ENCODE results near the gene DNER.

The DNER gene

GRCh38 chr2:229429589-229429988 is 284.8 kb downstream of the DNER start:
- no peak for DNase-seq

- DNase-seq: no peak
Measured at GRCh38 chr2:229426464-229426863, 287.9 kb downstream of the DNER start.

- no peak for DNase-seq
Measured at GRCh38 chr2:229425598-229425997, 288.8 kb downstream of the DNER start.

GRCh38 chr2:229422063-229422462 is 292.3 kb downstream of the DNER start:
- DNase-seq: peak; percentile 30

- DNase-seq: no peak
Measured at GRCh38 chr2:229419158-229419557, 295.2 kb downstream of the DNER start.

GRCh38 chr2:229417916-229418315 is 296.4 kb downstream of the DNER start:
- no peak for DNase-seq

- DNase-seq: no peak
Measured at GRCh38 chr2:229417176-229417575, 297.2 kb downstream of the DNER start.

GRCh38 chr2:229416116-229416694 is 298.1 kb downstream of the DNER start:
- DNase-seq: peak; percentile 50

- no peak for DNase-seq
Measured at GRCh38 chr2:229414631-229415030, 299.7 kb downstream of the DNER start.

- no peak for DNase-seq
Measured at GRCh38 chr2:229412686-229413085, 301.7 kb downstream of the DNER start.

GRCh38 chr2:229410946-229411345 is 303.4 kb downstream of the DNER start:
- no peak for DNase-seq

- no peak for DNase-seq
Measured at GRCh38 chr2:229410264-229410663, 304.1 kb downstream of the DNER start.

- DNase-seq: no peak
Measured at GRCh38 chr2:229409751-229410181, 304.6 kb downstream of the DNER start.

- no peak for DNase-seq
Measured at GRCh38 chr2:229408962-229409361, 305.4 kb downstream of the DNER start.

GRCh38 chr2:229408356-229408755 is 306.0 kb downstream of the DNER start:
- no peak for DNase-seq

GRCh38 chr2:229407170-229407569 is 307.2 kb downstream of the DNER start:
- no peak for DNase-seq

- DNase-seq: no peak
Measured at GRCh38 chr2:229405796-229406195, 308.6 kb downstream of the DNER start.

GRCh38 chr2:229403296-229403695 is 311.1 kb downstream of the DNER start:
- no peak for DNase-seq

- no peak for DNase-seq
Measured at GRCh38 chr2:229401171-229401865, 313.0 kb downstream of the DNER start.

GRCh38 chr2:229393926-229394325 is 320.4 kb downstream of the DNER start:
- DNase-seq: no peak

- DNase-seq: peak; percentile 33
Measured at GRCh38 chr2:229392196-229392595, 322.2 kb downstream of the DNER start.

- no peak for DNase-seq
Measured at GRCh38 chr2:229388731-229389130, 325.6 kb downstream of the DNER start.

- no peak for DNase-seq
Measured at GRCh38 chr2:229387866-229388265, 326.5 kb downstream of the DNER start.

- no peak for DNase-seq
Measured at GRCh38 chr2:229380101-229380625, 334.2 kb downstream of the DNER start.

GRCh38 chr2:229378386-229378785 is 336.0 kb downstream of the DNER start:
- DNase-seq: no peak

Measured in midbrain (tissue), 1 donor.